ENCODE results near the gene LRP8.
"Not testable (repeated sequence)": the region's sequence is repeated elsewhere in the genome, so short reads cannot be mapped to it uniquely, and the experiment has no call there.

LRP8 gene

DNA sequence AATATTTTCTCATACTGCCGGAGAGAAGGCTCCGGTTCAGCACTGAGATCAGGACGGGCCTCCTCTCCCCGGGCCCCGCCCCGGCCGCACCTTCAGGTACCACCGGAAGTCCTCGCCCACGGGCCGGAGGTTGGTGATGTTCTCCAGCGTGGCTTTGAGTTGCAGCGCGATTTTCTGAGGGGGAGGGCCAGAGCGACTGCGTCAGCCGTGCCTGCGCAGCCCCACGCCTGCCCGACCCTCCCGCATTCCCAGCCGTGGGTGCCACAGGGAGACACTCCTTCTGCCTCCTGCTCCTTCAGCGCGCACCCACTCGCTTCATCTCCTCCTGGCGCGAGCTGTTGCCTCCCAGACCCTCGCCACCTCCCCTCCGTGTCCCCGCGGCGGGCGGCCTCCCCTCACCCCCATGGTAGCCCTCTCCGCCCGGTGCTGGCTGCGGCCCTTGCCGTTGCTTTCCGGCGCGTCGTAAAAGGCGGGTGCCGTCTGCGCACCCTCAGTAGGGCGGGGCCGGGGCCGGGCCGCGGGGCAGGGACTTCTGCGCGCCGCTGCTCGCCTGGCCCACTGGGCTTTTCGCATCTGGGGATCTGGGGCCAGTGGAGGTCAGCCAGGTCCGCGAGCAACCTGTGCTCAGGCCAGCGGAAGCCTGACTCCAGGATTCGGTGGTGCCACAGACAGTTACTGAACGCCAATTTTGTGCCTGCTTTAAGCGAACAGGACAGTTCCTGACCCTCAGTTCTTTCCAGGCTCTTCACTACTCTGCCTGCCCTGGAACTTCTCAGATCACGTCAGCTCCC is 107.5 kb downstream of the LRP8 start, which contains the start of gene CZIB:
CZIB (minus strand) TSS at position 464 of the 791 bp plus-strand sequence; CDS start at position 405, 59 bp downstream.
- FAIRE-seq (peak; percentile 98), DNase-seq (ENCODE audit: insufficient read length, low spot score) (peak; percentile 90)
- TF ChIP-seq SPI1 (IDR thresholded peaks at IDR 0.05; ENCODE audit: low read depth, low read length) (no peak), PAX5 (IDR thresholded peaks at IDR 0.05; ENCODE audit: insufficient read depth, low read length, severe bottlenecking) (no peak), POU2F2 (IDR thresholded peaks at IDR 0.05; ENCODE audit: low read depth, low read length) (no peak), POLR2AphosphoS5 (IDR thresholded peaks at IDR 0.05; ENCODE audit: low read depth, low read length) (peak; percentile 98), POLR2A (IDR thresholded peaks at IDR 0.05; ENCODE audit: low read depth, low read length) (peak; percentile 98), TAF1 (IDR thresholded peaks at IDR 0.05; ENCODE audit: low read depth, low read length) (peak; percentile 59; the same call in 1 of the 2 replicates)

DNA sequence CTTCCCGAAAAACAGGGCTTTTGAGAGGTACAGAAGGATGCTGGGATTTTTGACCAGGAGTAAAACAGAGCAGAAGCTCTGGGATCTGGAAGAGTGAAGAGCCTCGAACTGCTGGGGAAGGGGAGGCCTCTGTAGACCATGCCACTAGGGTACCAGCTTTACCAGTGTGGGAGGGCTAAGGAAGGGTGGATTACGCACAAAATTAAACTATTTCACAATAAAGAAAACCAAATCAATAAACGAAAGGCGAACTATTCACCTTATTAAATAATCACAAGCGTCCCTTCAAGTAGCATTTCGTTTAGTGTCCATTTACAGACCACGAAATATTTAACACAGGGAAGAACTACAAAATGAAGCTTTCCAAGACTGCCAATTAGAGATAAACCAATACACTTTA is 108.2 kb downstream of the LRP8 start:
- DNase-seq (ENCODE audit: insufficient read length, low spot score) (no peak), FAIRE-seq (no peak)
- TF ChIP-seq SPI1 (IDR thresholded peaks at IDR 0.05; ENCODE audit: low read depth, low read length) (no peak), TAF1 (IDR thresholded peaks at IDR 0.05; ENCODE audit: low read depth, low read length) (no peak), POLR2A (IDR thresholded peaks at IDR 0.05; ENCODE audit: low read depth, low read length) (no peak), POU2F2 (IDR thresholded peaks at IDR 0.05; ENCODE audit: low read depth, low read length) (no peak), POLR2AphosphoS5 (IDR thresholded peaks at IDR 0.05; ENCODE audit: low read depth, low read length) (no peak), PAX5 (IDR thresholded peaks at IDR 0.05; ENCODE audit: insufficient read depth, low read length, severe bottlenecking) (no peak)

DNA sequence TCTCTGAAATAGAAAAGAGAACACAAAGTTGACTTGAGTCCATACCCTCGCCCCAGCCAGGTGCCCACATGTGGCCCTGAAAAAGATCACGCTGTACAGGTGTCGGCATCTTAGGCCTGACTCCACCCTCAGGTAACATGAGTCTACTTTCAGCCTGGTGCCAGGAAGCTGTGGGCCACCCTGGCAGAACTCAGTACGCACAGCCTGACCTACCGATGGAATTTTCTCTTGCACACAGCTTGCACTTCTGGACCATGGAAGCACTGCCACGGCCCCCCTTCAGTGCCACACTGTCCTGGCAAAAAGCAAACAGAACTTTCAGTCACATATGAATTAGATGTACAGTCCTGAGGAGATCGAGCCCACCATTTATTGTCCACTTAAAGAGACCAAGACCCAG is 109.7 kb downstream of the LRP8 start:
- FAIRE-seq, result no peak

GRCh38 chr1:53214376-53214940 is 113.4 kb downstream of the LRP8 start:
- no peak for FAIRE-seq
- no peak for DNase-seq (ENCODE audit: insufficient read length, low spot score)
- TF ChIP-seq PAX5 (IDR thresholded peaks at IDR 0.05; ENCODE audit: insufficient read depth, low read length, severe bottlenecking) (no peak), SPI1 (IDR thresholded peaks at IDR 0.05; ENCODE audit: low read depth, low read length) (no peak), POLR2AphosphoS5 (IDR thresholded peaks at IDR 0.05; ENCODE audit: low read depth, low read length) (no peak), TAF1 (IDR thresholded peaks at IDR 0.05; ENCODE audit: low read depth, low read length) (no peak), POLR2A (IDR thresholded peaks at IDR 0.05; ENCODE audit: low read depth, low read length) (no peak), POU2F2 (IDR thresholded peaks at IDR 0.05; ENCODE audit: low read depth, low read length) (no peak)

More for the DNA sequence above, 109.7 kb downstream of the LRP8 start:
- DNase-seq (ENCODE audit: insufficient read length, low spot score), result no peak
- TF ChIP-seq POU2F2 (IDR thresholded peaks at IDR 0.05; ENCODE audit: low read depth, low read length), result no peak
- TF ChIP-seq POLR2A (IDR thresholded peaks at IDR 0.05; ENCODE audit: low read depth, low read length), result no peak
- no peak for TF ChIP-seq PAX5 (IDR thresholded peaks at IDR 0.05; ENCODE audit: insufficient read depth, low read length, severe bottlenecking)
- no peak for TF ChIP-seq POLR2AphosphoS5 (IDR thresholded peaks at IDR 0.05; ENCODE audit: low read depth, low read length)
- no peak for TF ChIP-seq TAF1 (IDR thresholded peaks at IDR 0.05; ENCODE audit: low read depth, low read length)
- no peak for TF ChIP-seq SPI1 (IDR thresholded peaks at IDR 0.05; ENCODE audit: low read depth, low read length)

- DNase-seq (ENCODE audit: insufficient read length, low spot score) (no peak), FAIRE-seq (no peak)
- no peak for TF ChIP-seq POLR2AphosphoS5 (IDR thresholded peaks at IDR 0.05; ENCODE audit: low read depth, low read length)
- TF ChIP-seq PAX5 (IDR thresholded peaks at IDR 0.05; ENCODE audit: insufficient read depth, low read length, severe bottlenecking), result no peak
- no peak for TF ChIP-seq TAF1 (IDR thresholded peaks at IDR 0.05; ENCODE audit: low read depth, low read length)
- TF ChIP-seq POU2F2 (IDR thresholded peaks at IDR 0.05; ENCODE audit: low read depth, low read length), result no peak
- no peak for TF ChIP-seq POLR2A (IDR thresholded peaks at IDR 0.05; ENCODE audit: low read depth, low read length)
- TF ChIP-seq SPI1 (IDR thresholded peaks at IDR 0.05; ENCODE audit: low read depth, low read length), result no peak
These were observed 116.9 kb downstream of the LRP8 start for GRCh38 chr1:53210954-53211353.

GRCh38 chr1:53210352-53210751 is 117.5 kb downstream of the LRP8 start:
- TF ChIP-seq POLR2AphosphoS5 (IDR thresholded peaks at IDR 0.05; ENCODE audit: low read depth, low read length) (no peak), SPI1 (IDR thresholded peaks at IDR 0.05; ENCODE audit: low read depth, low read length) (no peak), PAX5 (IDR thresholded peaks at IDR 0.05; ENCODE audit: insufficient read depth, low read length, severe bottlenecking) (no peak), TAF1 (IDR thresholded peaks at IDR 0.05; ENCODE audit: low read depth, low read length) (no peak), POLR2A (IDR thresholded peaks at IDR 0.05; ENCODE audit: low read depth, low read length) (no peak)
- FAIRE-seq (no peak), DNase-seq (ENCODE audit: insufficient read length, low spot score) (no peak)

- DNase-seq (ENCODE audit: insufficient read length, low spot score), result no peak
- no peak for TF ChIP-seq POLR2A (IDR thresholded peaks at IDR 0.05; ENCODE audit: low read depth, low read length)
- TF ChIP-seq POU2F2 (IDR thresholded peaks at IDR 0.05; ENCODE audit: low read depth, low read length), result no peak
- no peak for TF ChIP-seq SPI1 (IDR thresholded peaks at IDR 0.05; ENCODE audit: low read depth, low read length)
- no peak for TF ChIP-seq TAF1 (IDR thresholded peaks at IDR 0.05; ENCODE audit: low read depth, low read length)
- no peak for TF ChIP-seq PAX5 (IDR thresholded peaks at IDR 0.05; ENCODE audit: insufficient read depth, low read length, severe bottlenecking)
- no peak for TF ChIP-seq POLR2AphosphoS5 (IDR thresholded peaks at IDR 0.05; ENCODE audit: low read depth, low read length)
- no peak for FAIRE-seq
These were observed 120.1 kb downstream of the LRP8 start for GRCh38 chr1:53207726-53208125.

DNA sequence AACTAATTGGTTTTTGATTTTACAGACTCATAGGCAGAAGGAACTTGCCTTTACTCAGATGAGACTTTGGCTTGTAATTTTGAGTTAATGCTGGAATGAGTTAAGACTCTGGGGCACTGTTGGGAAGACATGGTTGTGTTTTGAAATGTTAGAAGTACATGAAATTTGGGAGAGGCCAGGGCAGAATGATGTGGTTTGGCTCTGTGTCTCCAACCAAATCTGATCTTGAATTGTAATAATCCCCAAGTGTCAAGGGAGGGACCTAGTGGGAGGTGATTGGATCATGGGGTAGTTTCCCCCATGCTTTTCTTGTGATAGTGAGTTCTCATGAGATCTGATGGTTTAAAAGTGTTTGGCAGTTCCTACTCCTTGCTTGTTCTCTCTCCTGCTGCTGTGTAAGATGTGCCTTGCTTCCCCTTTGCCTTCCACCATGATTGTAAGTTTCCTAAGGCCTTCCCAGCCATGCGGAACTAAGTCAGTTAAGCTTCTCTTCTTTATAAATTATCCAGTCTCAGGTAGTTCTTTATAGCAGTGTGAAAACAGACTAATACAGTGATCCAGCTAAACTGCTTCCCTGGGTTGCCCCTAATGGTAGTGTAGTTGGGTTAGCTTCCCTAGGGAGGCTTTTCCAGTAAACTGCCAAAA is 121.0 kb downstream of the LRP8 start:
- no peak for FAIRE-seq
- DNase-seq (ENCODE audit: insufficient read length, low spot score), result no peak
- no peak for TF ChIP-seq TAF1 (IDR thresholded peaks at IDR 0.05; ENCODE audit: low read depth, low read length)
- no peak for TF ChIP-seq POLR2A (IDR thresholded peaks at IDR 0.05; ENCODE audit: low read depth, low read length)
- no peak for TF ChIP-seq PAX5 (IDR thresholded peaks at IDR 0.05; ENCODE audit: insufficient read depth, low read length, severe bottlenecking)
- no peak for TF ChIP-seq POU2F2 (IDR thresholded peaks at IDR 0.05; ENCODE audit: low read depth, low read length)
- TF ChIP-seq SPI1 (IDR thresholded peaks at IDR 0.05; ENCODE audit: low read depth, low read length), result no peak
- no peak for TF ChIP-seq POLR2AphosphoS5 (IDR thresholded peaks at IDR 0.05; ENCODE audit: low read depth, low read length)

- FAIRE-seq; DNase-seq (ENCODE audit: insufficient read length, low spot score): not testable (repeated sequence)
These were observed 121.7 kb downstream of the LRP8 start for GRCh38 chr1:53206083-53206685.

GRCh38 chr1:53205496-53205895 is 122.4 kb downstream of the LRP8 start:
- not testable (repeated sequence) for FAIRE-seq

More at GRCh38 chr1:53205496-53205895, 122.4 kb downstream of the LRP8 start:
- DNase-seq (ENCODE audit: insufficient read length, low spot score), result not testable (repeated sequence)

All from GM12891 (cell line).